Measurements from ENCODE around the gene PML. TPM values are rescaled to one million over a fixed set of nuclear protein-coding genes. Genes with fewer than 3 reads are reported as not detected.

PML gene
- polyA plus RNA-seq, 1 of the 3 experiments (the other 2 are of a cell fraction): 18.4 TPM

DNA sequence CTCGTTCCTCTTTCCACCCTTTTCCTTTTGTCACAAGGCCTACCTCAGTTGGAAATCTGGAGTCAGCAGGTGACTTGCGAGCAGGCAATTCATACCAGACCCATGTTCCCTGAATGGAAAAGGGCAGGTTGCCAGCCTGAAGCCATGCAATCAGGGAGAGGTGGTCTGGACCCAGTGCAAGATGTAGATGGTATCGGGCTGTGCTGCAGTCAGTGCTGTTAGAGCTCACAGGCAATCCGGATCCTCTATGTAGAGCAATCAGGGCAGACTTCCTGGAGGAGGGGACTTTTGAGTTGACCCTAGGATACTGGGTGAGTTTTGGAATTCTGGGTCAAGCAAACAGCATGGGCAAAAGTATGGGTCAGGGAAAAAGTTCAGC lies 49.4 kb upstream of the PML start (continued):
- TF ChIP-seq RFX5 (IDR thresholded peaks at IDR 0.05; ENCODE audit: low read length) (no peak), RXRA (IDR thresholded peaks at IDR 0.05; ENCODE audit: borderline replicate concordance, low read depth) (no peak), CHD2 (IDR thresholded peaks at IDR 0.05; ENCODE audit: low read length, partially characterized antibody) (no peak), EZH2phosphoT487 (IDR thresholded peaks at IDR 0.05; ENCODE audit: borderline replicate concordance, low read depth) (no peak), YY1 (IDR thresholded peaks at IDR 0.05; ENCODE audit: low read depth) (no peak), MAX (IDR thresholded peaks at IDR 0.05; ENCODE audit: low read depth) (no peak), FOXJ3 (CRISPR knock-in tag; IDR thresholded peaks at IDR 0.05) (peak; percentile 64; the same call in 1 of the 2 replicates), FOSL2 (IDR thresholded peaks at IDR 0.05; ENCODE audit: borderline replicate concordance, low read depth) (no peak), RAD21 (IDR thresholded peaks at IDR 0.05; ENCODE audit: low read length) (no peak), FOXM1 (IDR thresholded peaks at IDR 0.05; ENCODE audit: low read depth) (no peak), MEF2A (IDR thresholded peaks at IDR 0.05; ENCODE audit: borderline replicate concordance, low read depth) (no peak), TEAD4 (IDR thresholded peaks at IDR 0.05; ENCODE audit: borderline replicate concordance, insufficient read depth) (no peak), RCOR1 (IDR thresholded peaks at IDR 0.05; ENCODE audit: low read length) (peak; percentile 52; the same call in 1 of the 2 replicates), TAF1 (IDR thresholded peaks at IDR 0.05; ENCODE audit: borderline replicate concordance, low read depth, low read length) (no peak), SMC3 (IDR thresholded peaks at IDR 0.05; ENCODE audit: low read depth, low read length) (no peak)

DNA sequence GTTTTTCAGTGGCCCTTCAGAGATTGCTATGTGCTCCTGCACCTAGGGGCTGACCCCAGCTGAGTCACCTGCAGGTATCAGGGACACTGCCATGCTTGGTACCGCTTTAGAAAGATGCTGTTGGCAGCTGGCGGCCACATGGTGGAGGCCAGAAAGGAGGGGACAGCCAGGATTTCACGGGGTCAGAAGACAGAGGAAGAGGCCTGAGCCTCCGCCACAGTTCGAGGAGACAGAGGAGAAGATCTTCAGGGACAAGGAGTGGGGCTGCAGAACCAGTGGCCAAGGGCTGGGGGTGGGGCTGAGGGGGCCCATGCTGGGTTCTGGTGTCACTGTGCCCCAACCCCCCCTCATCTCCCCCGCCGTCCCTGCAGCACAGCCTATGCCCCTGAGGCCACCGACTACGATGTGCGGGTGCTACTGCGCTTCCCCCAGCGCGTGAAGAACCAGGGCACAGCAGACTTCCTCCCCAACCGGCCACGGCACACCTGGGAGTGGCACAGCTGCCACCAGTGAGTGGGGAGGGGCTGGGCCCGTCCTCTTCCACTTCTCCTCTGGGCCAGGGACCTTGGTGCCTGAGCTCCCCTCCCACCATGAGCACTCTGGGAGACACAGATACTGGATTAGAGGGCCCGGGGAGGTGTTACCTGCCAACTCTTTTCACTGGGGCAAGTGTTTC lies 48.3 kb upstream of the PML start:
- TF ChIP-seq GABPA (IDR thresholded peaks at IDR 0.05; ENCODE audit: low read depth) (no peak), MXI1 (IDR thresholded peaks at IDR 0.05; ENCODE audit: low read depth, low read length) (no peak), GATA2 (CRISPR knock-in tag; IDR thresholded peaks at IDR 0.05) (no peak), NFIC (IDR thresholded peaks at IDR 0.05; ENCODE audit: borderline replicate concordance) (no peak), MAX (IDR thresholded peaks at IDR 0.05; ENCODE audit: low read depth) (no peak), RCOR1 (IDR thresholded peaks at IDR 0.05; ENCODE audit: low read length) (no peak), CHD2 (IDR thresholded peaks at IDR 0.05; ENCODE audit: low read length, partially characterized antibody) (no peak), EZH2phosphoT487 (IDR thresholded peaks at IDR 0.05; ENCODE audit: borderline replicate concordance, low read depth) (no peak), ELF1 (IDR thresholded peaks at IDR 0.05) (no peak), FOXJ3 (CRISPR knock-in tag; IDR thresholded peaks at IDR 0.05) (no peak), RAD21 (IDR thresholded peaks at IDR 0.05; ENCODE audit: low read length) (no peak), POLR2AphosphoS5 (IDR thresholded peaks at IDR 0.05; ENCODE audit: low read depth, low read length) (no peak), USF2 (IDR thresholded peaks at IDR 0.05; ENCODE audit: borderline replicate concordance, low read depth, low read length) (no peak)
- TF ChIP-seq, protein P1, sequence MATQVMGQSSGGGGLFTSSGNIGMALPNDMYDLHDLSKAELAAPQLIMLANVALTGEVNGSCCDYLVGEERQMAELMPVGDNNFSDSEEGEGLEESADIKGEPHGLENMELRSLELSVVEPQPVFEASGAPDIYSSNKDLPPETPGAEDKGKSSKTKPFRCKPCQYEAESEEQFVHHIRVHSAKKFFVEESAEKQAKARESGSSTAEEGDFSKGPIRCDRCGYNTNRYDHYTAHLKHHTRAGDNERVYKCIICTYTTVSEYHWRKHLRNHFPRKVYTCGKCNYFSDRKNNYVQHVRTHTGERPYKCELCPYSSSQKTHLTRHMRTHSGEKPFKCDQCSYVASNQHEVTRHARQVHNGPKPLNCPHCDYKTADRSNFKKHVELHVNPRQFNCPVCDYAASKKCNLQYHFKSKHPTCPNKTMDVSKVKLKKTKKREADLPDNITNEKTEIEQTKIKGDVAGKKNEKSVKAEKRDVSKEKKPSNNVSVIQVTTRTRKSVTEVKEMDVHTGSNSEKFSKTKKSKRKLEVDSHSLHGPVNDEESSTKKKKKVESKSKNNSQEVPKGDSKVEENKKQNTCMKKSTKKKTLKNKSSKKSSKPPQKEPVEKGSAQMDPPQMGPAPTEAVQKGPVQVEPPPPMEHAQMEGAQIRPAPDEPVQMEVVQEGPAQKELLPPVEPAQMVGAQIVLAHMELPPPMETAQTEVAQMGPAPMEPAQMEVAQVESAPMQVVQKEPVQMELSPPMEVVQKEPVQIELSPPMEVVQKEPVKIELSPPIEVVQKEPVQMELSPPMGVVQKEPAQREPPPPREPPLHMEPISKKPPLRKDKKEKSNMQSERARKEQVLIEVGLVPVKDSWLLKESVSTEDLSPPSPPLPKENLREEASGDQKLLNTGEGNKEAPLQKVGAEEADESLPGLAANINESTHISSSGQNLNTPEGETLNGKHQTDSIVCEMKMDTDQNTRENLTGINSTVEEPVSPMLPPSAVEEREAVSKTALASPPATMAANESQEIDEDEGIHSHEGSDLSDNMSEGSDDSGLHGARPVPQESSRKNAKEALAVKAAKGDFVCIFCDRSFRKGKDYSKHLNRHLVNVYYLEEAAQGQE (IDR thresholded peaks at IDR 0.05; ENCODE audit: low read depth, low read length): no peak
- TF ChIP-seq, protein P2, sequence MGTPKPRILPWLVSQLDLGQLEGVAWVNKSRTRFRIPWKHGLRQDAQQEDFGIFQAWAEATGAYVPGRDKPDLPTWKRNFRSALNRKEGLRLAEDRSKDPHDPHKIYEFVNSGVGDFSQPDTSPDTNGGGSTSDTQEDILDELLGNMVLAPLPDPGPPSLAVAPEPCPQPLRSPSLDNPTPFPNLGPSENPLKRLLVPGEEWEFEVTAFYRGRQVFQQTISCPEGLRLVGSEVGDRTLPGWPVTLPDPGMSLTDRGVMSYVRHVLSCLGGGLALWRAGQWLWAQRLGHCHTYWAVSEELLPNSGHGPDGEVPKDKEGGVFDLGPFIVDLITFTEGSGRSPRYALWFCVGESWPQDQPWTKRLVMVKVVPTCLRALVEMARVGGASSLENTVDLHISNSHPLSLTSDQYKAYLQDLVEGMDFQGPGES (IDR thresholded peaks at IDR 0.05; ENCODE audit: low read depth, low read length): no peak
- no peak for DNase-seq
- ChIA-PET POLR2A (interaction anchor here (0.8 to 1.0 kb wide), 2 partner anchors 10 to 345 kb away, joined by 3 read pairs; no protein-coding TSS in a partner anchor), CTCF (interaction anchor here (0.8 to 1.6 kb wide), 7 partner anchors 9 to 102 kb away, joined by 3 to 7 read pairs (median 3); no protein-coding TSS in a partner anchor)
- peaks cover 0 to 12% of the 10 kb centered on the region in 2 experiments for H3K36me3 ChIP-seq (replicated peaks in 1 of 2; ENCODE audit: control insufficient read depth in 1 of 2, insufficient read depth in 2 of 2, low read length in 1 of 2)
- no peak overlapping the region for H3K9ac ChIP-seq
- no peaks in the 10 kb centered on the region for H3K79me2 ChIP-seq (ENCODE audit: insufficient read depth)
- peaks cover 16% of the 10 kb centered on the region for H3F3A ChIP-seq (replicated peaks; ENCODE audit: insufficient read depth)
- peaks cover 17 to 63% of the 10 kb centered on the region in 2 experiments for H3K4me1 ChIP-seq (ENCODE audit: control insufficient read depth in 1 of 2, insufficient read depth in 2 of 2, low read depth in 1 of 2, low read length in 1 of 2)
- H4K20me1 ChIP-seq (ENCODE audit: insufficient read depth): no peaks in the 10 kb centered on the region
- no peak overlapping the region for H3K4me2 ChIP-seq
- no peaks in the 10 kb centered on the region for H3K9me2 ChIP-seq
- H3K4me3 ChIP-seq (ENCODE audit: low read depth in 2 of 2, low read length in 1 of 2): no peak overlapping the region
- 85% methylated on average over 9 of the region's 17 CpGs for WGBS (ENCODE audit: low lambda C conversion rate)
- peak overlapping the region in 1 of 2 experiments; percentile 24; a peak in 2 of 4 replicates for H3K27ac ChIP-seq (ENCODE audit: low read depth in 2 of 2, low read length in 1 of 2)
- no peaks in the 10 kb centered on the region for H3K9me3 ChIP-seq
- H2AFZ ChIP-seq (ENCODE audit: low read depth): no peak overlapping the region
- no peaks in the 10 kb centered on the region for H3K27me3 ChIP-seq (ENCODE audit: insufficient read depth)
